NOMO-1 (cell line): ENCODE data around the gene ABCB1.
"Not testable (repeated sequence)": the region's sequence is repeated elsewhere in the genome, so short reads cannot be mapped to it uniquely, and the experiment has no call there.

Experiments used
- DNase-seq, 2 experiments: peaks; one replicate each; lab custom pipeline; 2025; ENCODE audit not compliant: unreplicated experiment in 2 of 2; lab: John Stamatoyannopoulos, UW

Gene ABCB1

GRCh38 chr7:87580636-87581035 is 20.0 kb downstream of the ABCB1 start:
- DNase-seq: no peak

GRCh38 chr7:87575521-87575920 is 25.2 kb downstream of the ABCB1 start:
- DNase-seq: no peak

- no peak for DNase-seq
Observed at GRCh38 chr7:87574630-87575029, 26.1 kb downstream of the ABCB1 start.

- not testable (repeated sequence) for DNase-seq
Observed at GRCh38 chr7:87572513-87572912, 28.2 kb downstream of the ABCB1 start.

- DNase-seq: no peak
Observed at GRCh38 chr7:87570178-87570577, 30.5 kb downstream of the ABCB1 start.

- no peak for DNase-seq
Observed at GRCh38 chr7:87567052-87567451, 33.6 kb downstream of the ABCB1 start.

- no peak for DNase-seq
Observed at GRCh38 chr7:87566311-87566900, 34.3 kb downstream of the ABCB1 start.

- DNase-seq: no peak
Observed at GRCh38 chr7:87565877-87566276, 34.8 kb downstream of the ABCB1 start.

GRCh38 chr7:87564296-87564963 is 36.3 kb downstream of the ABCB1 start:
- peak; percentile 21 to 23 for DNase-seq

- DNase-seq: no peak
Observed at GRCh38 chr7:87561702-87562101, 39.0 kb downstream of the ABCB1 start.

- DNase-seq: no peak
Observed at GRCh38 chr7:87561102-87561501, 39.6 kb downstream of the ABCB1 start.

GRCh38 chr7:87552351-87552900 is 48.3 kb downstream of the ABCB1 start:
- no peak for DNase-seq

- DNase-seq: no peak
Observed at GRCh38 chr7:87548123-87548919, 52.4 kb downstream of the ABCB1 start.

- no peak for DNase-seq
Observed at GRCh38 chr7:87545760-87546159, 54.9 kb downstream of the ABCB1 start.

- DNase-seq: no peak
Observed at GRCh38 chr7:87543623-87544022, 57.1 kb downstream of the ABCB1 start.

GRCh38 chr7:87541648-87542047 is 59.0 kb downstream of the ABCB1 start:
- no peak for DNase-seq

- no peak for DNase-seq
Observed at GRCh38 chr7:87538052-87538451, 62.6 kb downstream of the ABCB1 start.

- DNase-seq: no peak
Observed at GRCh38 chr7:87534072-87534471, 66.6 kb downstream of the ABCB1 start.

GRCh38 chr7:87530126-87530525 is 70.6 kb downstream of the ABCB1 start:
- no peak for DNase-seq

- no peak for DNase-seq
Observed at GRCh38 chr7:87528730-87529129, 72.0 kb downstream of the ABCB1 start.

- DNase-seq: no peak
Observed at GRCh38 chr7:87518735-87519134, 81.9 kb downstream of the ABCB1 start.

- DNase-seq: peak in 1 of 2 experiments; percentile 49
Observed at GRCh38 chr7:87517891-87518290, 82.8 kb downstream of the ABCB1 start.
